Epithelial cell of esophagus (primary cell): Measurements from ENCODE around the gene SNCB.

Experiments used
- DNase-seq: peaks from one replicate; pipeline ENCODE4 v3.0.0; 2010; ENCODE audit warnings: low read depth
- H3K4me3 ChIP-seq: 2 replicates; pipeline ENCODE4 v1.5.1; 2011; ENCODE audit warnings: mild to moderate bottlenecking, low read length, control low read depth
- CTCF ChIP-seq: IDR thresholded peaks from 2 replicates; pipeline ENCODE4 v1.5.1; 2011; ENCODE audit warnings: low read depth, mild to moderate bottlenecking, low read length, control low read depth, inconsistent platforms; ENCODE audit not compliant: insufficient read depth; ENCODE audit errors: missing control alignments

The SNCB gene

GRCh38 chr5:176648474-176649194 lies 18.3 kb upstream of the SNCB start:
- no peak for TF ChIP-seq CTCF
- peak overlapping the region; percentile 69 for H3K4me3 ChIP-seq
- no peak for DNase-seq

- H3K4me3 ChIP-seq: peak overlapping the region; percentile 69
- no peak for TF ChIP-seq CTCF
- DNase-seq: peak; percentile 50
Measured at GRCh38 chr5:176647843-176648473, 17.6 kb upstream of the SNCB start.

- TF ChIP-seq CTCF: no peak
- H3K4me3 ChIP-seq: peak within 1 kb of the TSS; percentile 69
- DNase-seq: peak; percentile 99
Measured at GRCh38 chr5:176647030-176647842, 16.9 kb upstream of the SNCB start, which contains the start of gene TSPAN17. TSPAN17 (plus strand) TSS chr5:176647484; CDS start chr5:176647616, 132 bp downstream.

GRCh38 chr5:176646707-176647029 lies 16.3 kb upstream of the SNCB start:
- no peak for DNase-seq
- TF ChIP-seq CTCF: no peak
- H3K4me3 ChIP-seq: peak overlapping the region; percentile 69

- no peak for TF ChIP-seq CTCF
- H3K4me3 ChIP-seq: no peak overlapping the region
- no peak for DNase-seq
Measured at GRCh38 chr5:176646049-176646706, 15.8 kb upstream of the SNCB start.

- DNase-seq: no peak
- H3K4me3 ChIP-seq: no peak overlapping the region
- no peak for TF ChIP-seq CTCF
Measured at GRCh38 chr5:176644878-176645670, 14.7 kb upstream of the SNCB start.
